Erythroblast (primary cell): ENCODE measurements around the gene ACTN1.

Experiments used
- GATA1 ChIP-seq: IDR thresholded peaks from 2 replicates; pipeline ENCODE4 v1.6.1; 2011; ENCODE audit warnings: low read depth, mild to moderate bottlenecking, control low read depth, low read length, moderate library complexity
- POLR2A ChIP-seq: IDR thresholded peaks from 2 replicates; pipeline ENCODE4 v1.6.1; 2011; ENCODE audit warnings: mild to moderate bottlenecking, low read length

DNA sequence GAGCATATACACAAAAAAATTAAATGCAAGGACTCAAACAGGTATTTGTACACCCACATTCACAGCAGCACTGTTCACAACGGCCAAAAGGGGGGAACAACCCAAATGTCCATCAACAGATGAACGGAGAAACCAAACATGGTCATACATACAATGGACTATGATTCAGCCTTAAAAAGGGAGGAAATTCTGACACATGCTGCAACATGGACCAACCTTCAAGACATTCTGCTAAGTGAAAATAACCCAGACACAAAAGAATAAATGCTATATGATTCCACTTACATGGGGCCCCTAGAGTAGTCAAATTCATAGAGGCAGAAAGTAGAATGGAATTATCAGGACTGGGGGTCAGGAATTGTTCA, 29.5 kb downstream of the ACTN1 start:
- no peak for TF ChIP-seq POLR2A
- no peak for TF ChIP-seq GATA1
